ENCODE measurements around the gene HS3ST3B1. TPM values are rescaled to one million over a fixed set of nuclear protein-coding genes. Genes with fewer than 3 reads are reported as not detected.

The HS3ST3B1 gene
- total RNA-seq, 2 experiments from 2014 or later: 23.2 to 26.0 TPM

- Mint-ChIP-seq H3K9me3 (no peaks in the 10 kb centered on the region), H3K27me3 (ENCODE audit: low read depth) (peaks cover 59% of the 10 kb centered on the region), H3K27ac (no peak overlapping the region), H3K4me1 (ENCODE audit: low read depth) (peaks cover 13% of the 10 kb centered on the region), H3K4me3 (peak overlapping the region; percentile 69), H3K36me3 (ENCODE audit: low read depth) (peaks cover 2% of the 10 kb centered on the region)
- intact Hi-C loops (cut with micrococcal nuclease): no loop called here
- CTCF ChIA-PET: interaction anchor here (0.7 to 1.4 kb wide), 3 partner anchors 107 to 629 kb away, joined by 3 to 7 read pairs (median 4); no protein-coding TSS in a partner anchor
- DNase-seq: peak; percentile 51
These were observed 3.6 kb upstream of the HS3ST3B1 start for GRCh38 chr17:14297161-14297851.

GRCh38 chr17:14298221-14298946 lies 2.5 kb upstream of the HS3ST3B1 start:
- CTCF ChIA-PET: interaction anchor here (0.7 to 0.9 kb wide), 2 partner anchors 106 to 187 kb away, joined by 3 to 7 read pairs; no protein-coding TSS in a partner anchor
- peaks cover 10% of the 10 kb centered on the region for H3K36me3 Mint-ChIP-seq (ENCODE audit: low read depth)
- intact Hi-C loops (cut with micrococcal nuclease): no loop called here
- H3K4me1 Mint-ChIP-seq (ENCODE audit: low read depth): peaks cover 17% of the 10 kb centered on the region
- peaks cover 51% of the 10 kb centered on the region for H3K27me3 Mint-ChIP-seq (ENCODE audit: low read depth)
- H3K27ac Mint-ChIP-seq: no peak overlapping the region
- no peaks in the 10 kb centered on the region for H3K9me3 Mint-ChIP-seq
- peak overlapping the region; percentile 89 for H3K4me3 Mint-ChIP-seq
- no peak for DNase-seq

GRCh38 chr17:14298947-14299279 lies 2.0 kb upstream of the HS3ST3B1 start:
- peaks cover 47% of the 10 kb centered on the region for H3K27me3 Mint-ChIP-seq (ENCODE audit: low read depth)
- no peak for DNase-seq
- H3K4me3 Mint-ChIP-seq: peak overlapping the region; percentile 89
- H3K27ac Mint-ChIP-seq: no peak overlapping the region
- no peaks in the 10 kb centered on the region for H3K9me3 Mint-ChIP-seq
- peaks cover 22% of the 10 kb centered on the region for H3K4me1 Mint-ChIP-seq (ENCODE audit: low read depth)
- peaks cover 15% of the 10 kb centered on the region for H3K36me3 Mint-ChIP-seq (ENCODE audit: low read depth)
- intact Hi-C loops (cut with micrococcal nuclease): no loop called here
- CTCF ChIA-PET: no interaction called here

- peak; percentile 49 for DNase-seq
- CTCF ChIA-PET: interaction anchor here (0.6 kb wide), 1 partner anchor 251 kb away, joined by 3 read pairs; no protein-coding TSS in a partner anchor
- Mint-ChIP-seq H3K4me1 (ENCODE audit: low read depth) (peaks cover 26% of the 10 kb centered on the region), H3K27me3 (ENCODE audit: low read depth) (peaks cover 41% of the 10 kb centered on the region), H3K36me3 (ENCODE audit: low read depth) (peaks cover 16% of the 10 kb centered on the region), H3K4me3 (peak overlapping the region; percentile 89), H3K27ac (peak overlapping the region; percentile 93), H3K9me3 (no peaks in the 10 kb centered on the region)
- intact Hi-C loops (cut with micrococcal nuclease): loop anchor here (1.0 to 10.0 kb wide), 13 partner anchors 98 to 1267 kb away; partner anchors contain the start of gene COX10
These were observed 1.4 kb upstream of the HS3ST3B1 start for GRCh38 chr17:14299280-14300141.

- DNase-seq: peak; percentile 43
- intact Hi-C loops (cut with micrococcal nuclease): loop anchor here (1.0 to 10.0 kb wide), 12 partner anchors 8 to 1283 kb away; partner anchors contain the start of gene ELAC2
- Mint-ChIP-seq H3K27me3 (ENCODE audit: low read depth) (peaks cover 22% of the 10 kb centered on the region), H3K27ac (peak overlapping the region; percentile 95), H3K9me3 (no peaks in the 10 kb centered on the region), H3K36me3 (ENCODE audit: low read depth) (peaks cover 27% of the 10 kb centered on the region), H3K4me3 (peak overlapping the region; percentile 89), H3K4me1 (ENCODE audit: low read depth) (peaks cover 46% of the 10 kb centered on the region)
- CTCF ChIA-PET: interaction anchor here (0.6 to 2.5 kb wide), 21 partner anchors 16 to 723 kb away, joined by 3 to 9 read pairs (median 3); no protein-coding TSS in a partner anchor
These were observed 604 bp downstream of the HS3ST3B1 start for GRCh38 chr17:14301279-14302090.

- Mint-ChIP-seq H3K27ac (peak overlapping the region; percentile 95), H3K27me3 (ENCODE audit: low read depth) (peaks cover 17% of the 10 kb centered on the region), H3K36me3 (ENCODE audit: low read depth) (peaks cover 27% of the 10 kb centered on the region), H3K4me1 (ENCODE audit: low read depth) (peaks cover 49% of the 10 kb centered on the region), H3K4me3 (peak overlapping the region; percentile 89), H3K9me3 (no peaks in the 10 kb centered on the region)
- peak; percentile 70 for DNase-seq
- CTCF ChIA-PET: interaction anchor here (0.7 to 2.5 kb wide), 11 partner anchors 15 to 704 kb away, joined by 3 to 9 read pairs (median 3); no protein-coding TSS in a partner anchor
- intact Hi-C loops (cut with micrococcal nuclease): loop anchor here (1.0 to 10.0 kb wide), 9 partner anchors 103 to 1270 kb away; no protein-coding TSS in a partner anchor
These were observed 1.2 kb downstream of the HS3ST3B1 start for GRCh38 chr17:14302091-14302430.

- peaks cover 27% of the 10 kb centered on the region for H3K36me3 Mint-ChIP-seq (ENCODE audit: low read depth)
- CTCF ChIA-PET: interaction anchor here (0.7 to 2.5 kb wide), 13 partner anchors 15 to 704 kb away, joined by 3 to 9 read pairs (median 3); no protein-coding TSS in a partner anchor
- peaks cover 17% of the 10 kb centered on the region for H3K27me3 Mint-ChIP-seq (ENCODE audit: low read depth)
- peak overlapping the region; percentile 95 for H3K27ac Mint-ChIP-seq
- H3K4me1 Mint-ChIP-seq (ENCODE audit: low read depth): peaks cover 49% of the 10 kb centered on the region
- no peaks in the 10 kb centered on the region for H3K9me3 Mint-ChIP-seq
- peak overlapping the region; percentile 89 for H3K4me3 Mint-ChIP-seq
- DNase-seq: peak; percentile 85
- intact Hi-C loops (cut with micrococcal nuclease): loop anchor here (1.0 to 10.0 kb wide), 10 partner anchors 35 to 1270 kb away; no protein-coding TSS in a partner anchor
These were observed 1.7 kb downstream of the HS3ST3B1 start for GRCh38 chr17:14302431-14303099.

GRCh38 chr17:14303343-14304221 lies 2.7 kb downstream of the HS3ST3B1 start:
- CTCF ChIA-PET: interaction anchor here (0.5 to 2.5 kb wide), 5 partner anchors 15 to 482 kb away, joined by 3 to 9 read pairs (median 3); no protein-coding TSS in a partner anchor
- no peaks in the 10 kb centered on the region for H3K9me3 Mint-ChIP-seq
- H3K4me3 Mint-ChIP-seq: peak overlapping the region; percentile 89
- H3K27me3 Mint-ChIP-seq (ENCODE audit: low read depth): peaks cover 7% of the 10 kb centered on the region
- H3K27ac Mint-ChIP-seq: peak overlapping the region; percentile 86
- intact Hi-C loops (cut with micrococcal nuclease): loop anchor here (1.0 to 10.0 kb wide), 9 partner anchors 34 to 1271 kb away; no protein-coding TSS in a partner anchor
- H3K36me3 Mint-ChIP-seq (ENCODE audit: low read depth): peaks cover 30% of the 10 kb centered on the region
- H3K4me1 Mint-ChIP-seq (ENCODE audit: low read depth): peaks cover 52% of the 10 kb centered on the region
- DNase-seq: peak; percentile 68

GRCh38 chr17:14304222-14304772 lies 3.4 kb downstream of the HS3ST3B1 start:
- peaks cover 1% of the 10 kb centered on the region for H3K27me3 Mint-ChIP-seq (ENCODE audit: low read depth)
- no peak for DNase-seq
- CTCF ChIA-PET: interaction anchor here (0.5 kb wide), 1 partner anchor 162 kb away, joined by 3 read pairs; no protein-coding TSS in a partner anchor
- H3K36me3 Mint-ChIP-seq (ENCODE audit: low read depth): peaks cover 30% of the 10 kb centered on the region
- peak overlapping the region; percentile 61 for H3K27ac Mint-ChIP-seq
- peak overlapping the region; percentile 66 for H3K4me3 Mint-ChIP-seq
- H3K9me3 Mint-ChIP-seq: no peaks in the 10 kb centered on the region
- intact Hi-C loops (cut with micrococcal nuclease): loop anchor here (5.0 to 10.0 kb wide), 7 partner anchors 248 to 1272 kb away; no protein-coding TSS in a partner anchor
- H3K4me1 Mint-ChIP-seq (ENCODE audit: low read depth): peaks cover 49% of the 10 kb centered on the region

Data from activated naive CD4-positive, alpha-beta T cell treated with anti-CD3 and anti-CD28 coated beads for 36 hours (primary cell).